NCI-H748 treated with DMSO at 0.1 percent for 48 hours (cell line): ENCODE data around the gene CTIF.

Experiments used
- DNase-seq: peaks from one replicate; lab custom pipeline; 2025; lab: John Stamatoyannopoulos, UW

Gene CTIF

GRCh38 chr18:48551100-48551499, 12.3 kb downstream of the CTIF start:
- DNase-seq: no peak

- DNase-seq: no peak
Observed at GRCh38 chr18:48552130-48552529, 13.3 kb downstream of the CTIF start.

- no peak for DNase-seq
Observed at GRCh38 chr18:48553236-48553635, 14.4 kb downstream of the CTIF start.

- DNase-seq: no peak
Observed at GRCh38 chr18:48554610-48555400, 16.0 kb downstream of the CTIF start.

GRCh38 chr18:48555465-48555995, 16.7 kb downstream of the CTIF start:
- no peak for DNase-seq

- DNase-seq: no peak
Observed at GRCh38 chr18:48557640-48558174, 18.9 kb downstream of the CTIF start.

GRCh38 chr18:48558248-48558647, 19.4 kb downstream of the CTIF start:
- DNase-seq: no peak

- no peak for DNase-seq
Observed at GRCh38 chr18:48560491-48560890, 21.7 kb downstream of the CTIF start.

- no peak for DNase-seq
Observed at GRCh38 chr18:48562075-48562474, 23.2 kb downstream of the CTIF start.

- DNase-seq: no peak
Observed at GRCh38 chr18:48563027-48563426, 24.2 kb downstream of the CTIF start.

GRCh38 chr18:48564139-48564538, 25.3 kb downstream of the CTIF start:
- DNase-seq: no peak

- DNase-seq: no peak
Observed at GRCh38 chr18:48565105-48565504, 26.3 kb downstream of the CTIF start.

- DNase-seq: no peak
Observed at GRCh38 chr18:48566589-48566988, 27.8 kb downstream of the CTIF start.

GRCh38 chr18:48567388-48567787, 28.6 kb downstream of the CTIF start:
- DNase-seq: no peak

- DNase-seq: no peak
Observed at GRCh38 chr18:48569139-48569914, 30.5 kb downstream of the CTIF start.

- DNase-seq: peak; percentile 36
Observed at GRCh38 chr18:48569915-48570264, 31.1 kb downstream of the CTIF start.

GRCh38 chr18:48570313-48570712, 31.5 kb downstream of the CTIF start:
- DNase-seq: no peak

- no peak for DNase-seq
Observed at GRCh38 chr18:48571639-48572384, 33.0 kb downstream of the CTIF start.

- DNase-seq: no peak
Observed at GRCh38 chr18:48572402-48573126, 33.7 kb downstream of the CTIF start.

- no peak for DNase-seq
Observed at GRCh38 chr18:48573632-48574283, 34.9 kb downstream of the CTIF start.
